AG04449 (cell line): ENCODE measurements around the gene CACNB3.
A peak's percentile ranks its signal among the peaks of the same experiment; 100 is the strongest.

Source experiments
- CTCF ChIA-PET: fragments of 350-600 bp; formaldehyde crosslinking; extraction: SDS; loops from one replicate; lab custom pipeline; 2021; ENCODE audit warnings: antibody characterized with exemption; lab: Yijun Ruan, JAX
- POLR2A ChIA-PET: fragments of 400-600, 350-600 bp; formaldehyde crosslinking; extraction: SDS; loops from one replicate; lab custom pipeline; 2020; ENCODE audit warnings: antibody characterized with exemption, inconsistent platforms; lab: Yijun Ruan, JAX
- DNase-seq: peaks from one replicate; pipeline ENCODE4 v3.0.0-alpha.2; 2010; ENCODE audit warnings: low read depth, low spot score
- H3K4me3 ChIP-seq: 2 replicates; pipeline ENCODE4 v1.5.1; 2011; ENCODE audit warnings: low read depth, mild to moderate bottlenecking, control low read depth, low read length
- TF ChIP-seq, protein P1 (sequence below): IDR thresholded peaks from one replicate; pipeline ENCODE4 v1.5.1; 2011; ENCODE audit warnings: mild to moderate bottlenecking, moderate library complexity, low read length, control low read depth, inconsistent platforms; ENCODE audit not compliant: insufficient read depth; ENCODE audit errors: missing control alignments

Gene CACNB3

DNA sequence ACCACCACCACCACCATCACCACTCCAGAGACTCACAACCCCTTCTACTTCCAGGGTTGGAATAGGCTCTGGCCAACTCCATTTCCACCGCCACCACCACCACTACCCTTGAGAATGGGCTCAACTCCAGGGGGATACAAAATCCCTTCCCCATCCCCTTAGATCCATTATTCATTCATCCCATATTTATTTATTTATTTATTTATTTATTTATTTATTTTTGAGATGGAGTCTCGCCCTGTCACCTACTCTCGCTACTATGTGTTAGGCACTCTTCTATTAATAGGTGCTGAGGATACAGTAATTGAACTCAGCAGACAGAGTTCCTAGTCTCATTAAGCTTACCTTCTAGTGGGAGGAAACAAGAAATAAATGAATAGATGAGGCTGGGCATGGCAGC lies 24.6 kb upstream of the CACNB3 start:
- CTCF ChIA-PET: interaction anchor here (1.0 to 15.5 kb wide), 7 partner anchors 9 to 91 kb away, joined by 3 to 601 read pairs (median 11); partner anchors contain the start of gene CACNB3
- POLR2A ChIA-PET: interaction anchor here (1.0 kb wide), 1 partner anchor 34 kb away, joined by 3 read pairs; no protein-coding TSS in a partner anchor
- H3K4me3 ChIP-seq: no peak overlapping the region
- DNase-seq: no peak
- TF ChIP-seq, protein P1, sequence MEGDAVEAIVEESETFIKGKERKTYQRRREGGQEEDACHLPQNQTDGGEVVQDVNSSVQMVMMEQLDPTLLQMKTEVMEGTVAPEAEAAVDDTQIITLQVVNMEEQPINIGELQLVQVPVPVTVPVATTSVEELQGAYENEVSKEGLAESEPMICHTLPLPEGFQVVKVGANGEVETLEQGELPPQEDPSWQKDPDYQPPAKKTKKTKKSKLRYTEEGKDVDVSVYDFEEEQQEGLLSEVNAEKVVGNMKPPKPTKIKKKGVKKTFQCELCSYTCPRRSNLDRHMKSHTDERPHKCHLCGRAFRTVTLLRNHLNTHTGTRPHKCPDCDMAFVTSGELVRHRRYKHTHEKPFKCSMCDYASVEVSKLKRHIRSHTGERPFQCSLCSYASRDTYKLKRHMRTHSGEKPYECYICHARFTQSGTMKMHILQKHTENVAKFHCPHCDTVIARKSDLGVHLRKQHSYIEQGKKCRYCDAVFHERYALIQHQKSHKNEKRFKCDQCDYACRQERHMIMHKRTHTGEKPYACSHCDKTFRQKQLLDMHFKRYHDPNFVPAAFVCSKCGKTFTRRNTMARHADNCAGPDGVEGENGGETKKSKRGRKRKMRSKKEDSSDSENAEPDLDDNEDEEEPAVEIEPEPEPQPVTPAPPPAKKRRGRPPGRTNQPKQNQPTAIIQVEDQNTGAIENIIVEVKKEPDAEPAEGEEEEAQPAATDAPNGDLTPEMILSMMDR: no peak

DNA sequence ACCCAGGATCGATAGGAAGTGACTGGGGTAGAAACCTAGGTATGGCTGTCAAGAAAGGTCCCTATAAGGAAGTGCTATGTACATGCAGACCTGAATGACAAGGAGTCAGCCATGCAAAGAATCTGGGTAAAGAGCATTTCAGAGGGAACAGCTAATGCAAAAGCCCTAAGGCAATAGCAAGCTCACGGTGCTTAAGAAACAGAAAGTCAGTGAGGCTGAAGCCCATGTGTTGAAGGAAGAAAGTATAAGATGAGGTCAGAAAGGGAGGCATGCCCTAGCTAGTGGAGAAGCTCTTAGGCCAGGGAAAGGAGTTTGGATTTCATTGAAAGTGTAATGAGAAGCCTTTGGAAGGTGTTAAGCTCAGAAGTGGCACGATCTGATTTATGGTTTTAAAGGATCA lies 23.4 kb upstream of the CACNB3 start:
- no peak overlapping the region for H3K4me3 ChIP-seq
- CTCF ChIA-PET: interaction anchor here (0.7 to 15.5 kb wide), 23 partner anchors 8 to 253 kb away, joined by 3 to 601 read pairs (median 5); partner anchors contain the start of genes CACNB3 and KANSL2
- POLR2A ChIA-PET: no interaction called here
- DNase-seq: no peak
- TF ChIP-seq, protein P1: no peak

DNA sequence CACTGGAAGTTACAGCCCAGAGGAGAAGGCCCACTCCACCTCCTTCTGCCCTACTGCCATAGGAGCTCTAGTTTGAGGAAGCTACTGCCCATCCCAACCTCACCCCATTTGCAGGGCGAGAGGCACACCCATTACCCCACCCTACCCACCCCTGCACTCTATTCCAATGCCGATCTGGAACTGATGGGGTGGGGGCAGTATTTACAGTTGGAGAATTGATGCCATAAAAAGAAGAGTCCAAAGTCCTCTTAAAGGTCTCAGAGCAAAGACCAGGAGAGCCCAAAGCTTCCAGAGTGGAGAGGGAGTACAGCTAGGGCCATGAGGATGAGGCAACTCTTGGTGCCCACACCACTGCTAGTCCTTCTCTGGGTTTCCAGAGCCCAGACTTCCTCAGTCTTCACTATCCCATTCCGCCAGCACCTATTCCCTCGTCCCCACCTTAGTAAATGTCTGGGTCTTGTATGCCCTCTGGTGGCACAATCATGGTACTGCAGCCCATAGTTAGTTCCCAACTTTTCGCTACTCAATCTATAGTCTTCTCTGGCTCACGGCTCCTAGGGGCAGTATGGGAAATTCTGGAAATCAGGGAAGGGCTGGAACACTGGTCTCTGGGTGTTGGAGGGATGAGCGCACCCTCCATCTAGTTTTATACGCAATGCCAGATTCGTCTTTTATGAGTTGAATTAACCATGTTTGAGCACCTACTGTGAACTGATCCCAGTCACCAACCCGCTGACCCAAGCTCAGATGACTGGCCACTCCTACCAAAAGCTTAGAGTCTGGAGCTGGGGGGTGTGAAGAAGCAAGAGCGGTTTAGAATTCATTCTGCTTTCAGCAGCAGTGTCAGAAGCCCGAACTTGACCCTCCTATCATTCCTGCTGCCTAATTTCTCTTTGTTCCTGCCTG lies 22.5 kb upstream of the CACNB3 start:
- H3K4me3 ChIP-seq: no peak overlapping the region
- ChIA-PET CTCF (interaction anchor here (0.7 to 15.5 kb wide), 25 partner anchors 9 to 254 kb away, joined by 3 to 601 read pairs (median 5); partner anchors contain the start of genes CACNB3 and KANSL2), POLR2A (no interaction called here)
- TF ChIP-seq, protein P1: peak; percentile 81
- no peak for DNase-seq

DNA sequence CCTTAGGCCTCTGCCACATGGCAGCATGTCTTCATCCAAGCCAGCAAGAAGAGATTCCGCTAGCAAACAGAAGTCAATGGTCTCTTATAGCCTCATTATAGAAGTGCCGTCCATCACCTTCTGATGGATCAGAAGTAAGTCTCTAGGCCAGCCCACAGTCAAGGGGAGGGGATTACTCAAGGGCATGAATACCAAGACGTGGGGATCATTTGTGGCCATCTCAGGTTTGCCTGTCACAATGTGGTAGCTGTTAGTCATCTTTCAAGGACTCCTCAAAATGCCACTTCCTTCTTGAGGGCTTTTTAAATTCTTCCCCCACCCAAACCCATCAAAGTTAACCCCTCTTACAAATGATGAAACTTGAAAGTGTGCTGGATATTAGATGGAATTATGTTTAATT lies 21.3 kb upstream of the CACNB3 start:
- H3K4me3 ChIP-seq: no peak overlapping the region
- no peak for DNase-seq
- POLR2A ChIA-PET: no interaction called here
- CTCF ChIA-PET: interaction anchor here (0.7 to 15.5 kb wide), 8 partner anchors 13 to 192 kb away, joined by 3 to 601 read pairs (median 18); partner anchors contain the start of gene CACNB3
- TF ChIP-seq, protein P1: no peak

DNA sequence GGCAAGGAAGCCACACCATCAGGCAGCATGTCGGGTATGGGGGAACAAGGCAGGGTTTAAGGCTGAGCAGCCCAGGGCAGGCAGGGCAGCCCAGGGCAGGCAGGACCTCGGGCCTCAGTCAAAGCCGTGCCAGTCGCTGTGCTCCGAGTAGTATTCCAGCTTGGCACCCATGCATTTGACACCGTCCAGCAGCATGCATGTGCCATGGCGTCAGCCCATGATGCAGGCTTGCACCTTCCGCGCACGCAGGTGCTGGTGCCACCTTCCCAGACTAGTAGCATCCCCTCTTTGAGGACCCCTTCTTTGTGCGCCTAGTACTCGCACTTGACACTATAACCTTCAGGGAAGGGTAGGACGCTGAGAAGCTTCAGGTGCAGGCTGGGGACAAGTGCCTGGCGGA lies 17.8 kb upstream of the CACNB3 start:
- TF ChIP-seq, protein P1: no peak
- POLR2A ChIA-PET: no interaction called here
- CTCF ChIA-PET: interaction anchor here (12.4 to 15.5 kb wide), 2 partner anchors 14 to 46 kb away, joined by 147 to 601 read pairs; partner anchors contain the start of gene CACNB3
- H3K4me3 ChIP-seq: no peak overlapping the region
- no peak for DNase-seq

DNA sequence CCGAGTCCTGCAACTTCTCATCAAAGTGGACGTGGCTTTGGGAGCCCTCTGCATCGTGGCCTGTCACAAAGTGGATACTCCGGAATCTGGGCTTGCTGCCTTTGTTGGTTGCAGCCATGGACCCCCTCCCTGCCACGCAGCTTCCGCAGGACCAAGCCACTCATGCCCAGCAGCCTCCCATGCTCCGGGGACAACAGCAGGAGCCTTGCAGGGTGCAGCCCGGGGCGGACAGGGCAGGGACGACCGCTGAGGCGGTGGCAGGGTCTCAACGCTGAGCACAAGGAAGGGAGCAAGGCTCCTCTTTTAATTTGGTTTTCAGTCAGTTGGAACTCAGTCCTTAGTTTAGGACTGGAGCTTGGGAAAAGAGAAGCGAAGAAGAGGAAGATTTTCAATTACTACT lies 17.3 kb upstream of the CACNB3 start:
- POLR2A ChIA-PET: no interaction called here
- no peak overlapping the region for H3K4me3 ChIP-seq
- CTCF ChIA-PET: interaction anchor here (12.4 to 15.5 kb wide), 2 partner anchors 13 to 46 kb away, joined by 147 to 601 read pairs; partner anchors contain the start of gene CACNB3
- DNase-seq: no peak
- TF ChIP-seq, protein P1: no peak
